GM19193 (cell line): ENCODE data around the gene STXBP6.

ENCODE experiments used
- POLR2A ChIP-seq: IDR thresholded peaks from 4 replicates; pipeline ENCODE4 v1.6.1; 2011; ENCODE audit not compliant: insufficient read depth, insufficient read length; ENCODE audit errors: extremely low read depth

STXBP6 gene

DNA sequence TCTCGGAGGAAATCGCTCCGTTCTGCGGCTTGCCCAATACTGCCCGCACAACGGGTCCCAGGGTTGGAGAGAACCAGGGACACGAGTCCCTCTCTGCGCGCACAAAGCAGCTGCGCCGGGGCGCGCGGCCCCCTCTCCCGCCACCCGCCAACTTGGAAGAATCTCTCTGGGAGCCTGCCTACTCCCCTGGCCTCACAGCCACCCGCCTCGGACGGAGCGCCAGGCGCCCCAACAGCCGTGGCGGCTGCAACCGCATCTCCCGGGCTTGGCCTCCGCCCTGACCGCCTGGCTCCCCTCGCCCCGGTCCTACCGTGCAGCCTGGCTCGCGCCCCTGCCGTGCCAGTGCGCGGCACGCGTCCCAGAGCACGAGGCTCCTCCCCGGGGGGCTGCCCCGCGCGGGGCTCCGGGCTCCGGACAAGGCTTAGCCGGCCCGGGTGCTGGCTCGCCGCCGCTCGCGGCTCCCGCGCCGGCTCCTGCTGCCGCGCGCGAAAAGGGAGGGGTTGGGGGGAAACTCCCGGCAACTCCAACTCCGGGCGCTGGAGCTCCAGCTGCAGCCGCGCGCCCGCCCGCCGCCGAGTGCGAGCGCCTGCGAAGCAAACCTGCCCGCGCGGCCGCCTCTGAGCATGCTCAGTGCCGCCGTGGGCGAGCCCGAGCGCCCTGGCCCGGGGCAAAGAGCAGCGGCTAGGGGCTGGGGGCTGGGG lies at the start of gene STXBP6:
Gene STXBP6 (minus strand): TSS at position 580 of the 701 bp plus-strand sequence. CDS start 75,329 bp downstream, outside the sequence.
- TF ChIP-seq POLR2A = no peak

GRCh38 chr14:25097120-25097519 lies 47.2 kb upstream of the STXBP6 start:
- TF ChIP-seq POLR2A = no peak

DNA sequence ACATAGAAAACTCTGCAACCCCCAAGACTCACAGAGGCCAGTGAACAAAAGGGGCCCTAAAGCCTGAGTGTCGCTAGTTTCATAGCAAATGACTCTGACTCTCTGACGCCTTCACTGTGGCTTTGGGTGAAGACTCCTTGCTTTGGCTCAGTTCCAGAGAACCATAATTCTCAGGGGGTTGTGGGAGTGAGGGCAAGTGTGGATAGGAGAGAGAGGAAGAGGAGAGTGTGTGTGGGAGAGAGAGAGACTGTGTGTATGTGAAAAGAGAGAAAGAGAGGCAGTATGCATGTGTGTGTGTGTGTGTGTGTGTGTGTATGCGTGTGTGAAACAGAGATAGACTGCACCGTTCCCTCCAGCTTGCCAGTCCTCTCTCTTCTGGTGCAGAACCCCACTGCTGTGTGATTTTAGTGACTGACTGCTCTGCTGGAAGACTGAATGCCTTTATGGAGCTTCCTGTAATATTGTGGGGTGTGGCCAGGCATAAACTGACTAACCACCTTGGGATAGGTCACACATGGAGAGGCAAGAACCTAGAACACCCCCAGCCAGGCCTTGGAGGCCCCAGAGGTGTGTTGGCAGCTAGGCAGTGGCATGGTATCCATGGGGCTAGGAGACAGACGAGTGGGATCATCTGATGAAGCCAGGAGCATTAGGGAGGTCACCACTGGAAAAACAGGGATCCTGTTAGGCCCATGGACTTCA lies 45.9 kb upstream of the STXBP6 start:
- no peak for TF ChIP-seq POLR2A

- no peak for TF ChIP-seq POLR2A
These were observed 44.4 kb upstream of the STXBP6 start for GRCh38 chr14:25094171-25094907.

DNA sequence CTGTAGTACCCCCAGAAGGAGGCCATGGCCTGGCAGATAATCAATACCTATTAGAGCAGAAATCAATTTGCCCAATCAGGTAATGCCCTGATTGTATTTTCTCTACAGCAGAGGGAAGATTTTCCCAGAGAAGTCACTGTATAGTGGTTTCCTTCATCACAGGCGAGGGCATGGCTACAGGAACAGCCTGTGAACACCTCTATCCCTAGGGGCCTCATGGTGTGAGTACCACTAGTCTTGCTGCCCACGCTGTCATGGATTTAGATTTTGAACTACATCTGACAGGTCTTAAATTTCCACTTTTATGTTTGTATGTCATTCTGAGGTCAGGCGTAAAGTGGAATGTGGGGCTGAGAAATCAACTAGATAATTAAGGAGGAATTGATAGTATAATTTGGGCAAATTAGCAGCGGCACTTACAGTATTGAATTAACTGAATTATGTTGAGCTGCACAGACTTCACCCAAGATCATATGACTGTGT lies 42.4 kb upstream of the STXBP6 start:
- no peak for TF ChIP-seq POLR2A

- no peak for TF ChIP-seq POLR2A
These were observed 40.9 kb upstream of the STXBP6 start for GRCh38 chr14:25090716-25091454.

- TF ChIP-seq POLR2A = no peak
These were observed 40.3 kb upstream of the STXBP6 start for GRCh38 chr14:25090256-25090655.

DNA sequence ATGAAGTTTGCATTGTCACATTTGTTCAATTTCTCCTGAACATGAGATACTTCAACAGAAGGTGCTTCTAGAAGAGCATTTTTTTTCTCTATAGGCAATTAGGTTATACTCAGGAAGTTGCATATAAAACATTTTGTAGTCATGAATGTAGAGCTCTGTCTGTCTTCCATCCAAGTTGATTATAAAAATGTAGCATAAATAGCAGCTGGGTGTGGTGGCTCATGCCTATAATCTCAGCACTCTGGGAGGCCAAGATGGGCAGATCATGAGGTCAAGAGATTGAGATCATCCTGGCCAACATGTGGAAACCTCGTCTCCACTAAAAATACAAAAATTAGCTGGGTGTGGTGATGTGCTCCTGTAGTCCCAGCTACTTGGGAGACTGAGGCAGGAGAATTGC lies 39.5 kb upstream of the STXBP6 start:
- no peak for TF ChIP-seq POLR2A

DNA sequence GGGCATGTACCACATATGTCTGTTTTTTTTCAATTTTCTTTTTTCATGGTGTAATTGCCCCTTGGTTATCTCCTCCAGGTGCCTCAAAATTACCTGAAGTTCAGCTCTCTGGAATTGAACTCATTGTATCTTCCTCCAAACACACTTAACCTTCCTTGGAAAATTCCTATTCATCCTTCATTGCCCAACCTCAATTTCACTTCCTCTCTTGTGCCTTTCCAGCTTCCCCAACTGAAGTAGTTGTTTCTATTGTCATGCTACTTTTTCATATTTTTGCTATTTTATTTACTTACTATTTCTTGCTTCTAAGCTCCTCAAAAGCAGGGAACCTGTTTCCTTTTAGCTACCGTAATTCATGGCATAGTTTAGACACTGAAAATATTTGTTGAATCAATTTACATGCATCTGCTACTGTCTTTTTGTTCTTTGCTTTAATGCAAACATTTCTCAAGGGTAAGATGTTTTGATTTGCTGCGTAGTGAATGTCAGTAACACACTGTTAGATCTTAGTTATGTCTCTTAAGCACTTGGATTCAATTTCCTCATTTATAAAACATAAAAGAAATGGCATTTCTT lies 37.0 kb upstream of the STXBP6 start:
- TF ChIP-seq POLR2A = no peak

- no peak for TF ChIP-seq POLR2A
These were observed 36.1 kb upstream of the STXBP6 start for GRCh38 chr14:25086081-25086480.

- no peak for TF ChIP-seq POLR2A
These were observed 30.7 kb upstream of the STXBP6 start for GRCh38 chr14:25080682-25081081.

DNA sequence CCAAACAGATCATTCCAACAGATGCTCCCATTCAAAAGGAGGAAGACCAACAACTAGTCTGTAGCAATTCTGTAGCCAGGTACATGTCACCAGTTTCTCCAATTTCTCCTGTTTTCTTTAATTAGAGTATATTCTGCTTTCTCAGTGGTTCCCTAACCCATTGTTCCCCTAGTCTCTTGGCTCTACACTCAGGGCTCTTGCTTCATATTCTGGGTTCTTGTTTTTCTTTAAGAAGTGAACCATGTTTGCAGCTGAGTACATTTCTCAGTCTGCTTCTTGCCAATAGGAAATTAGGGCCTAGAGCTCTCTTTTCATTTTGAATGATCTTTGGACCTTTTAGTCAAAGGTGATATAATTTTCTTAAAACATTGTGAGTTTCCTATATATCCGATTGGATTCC lies 29.4 kb upstream of the STXBP6 start:
- TF ChIP-seq POLR2A = no peak

GRCh38 chr14:25074099-25074685 lies 24.2 kb upstream of the STXBP6 start:
- no peak for TF ChIP-seq POLR2A

- no peak for TF ChIP-seq POLR2A
These were observed 19.9 kb upstream of the STXBP6 start for GRCh38 chr14:25069879-25070278.
